Stimulated activated CD4-positive, alpha-beta T cell treated with anti-CD3 and anti-CD28 coated beads, Interleukin-15, amount 100 ng/mL, for 24 hours (primary cell): ENCODE data around the gene NEUROD2.

ENCODE experiments used
- DNase-seq: peaks from one replicate; pipeline ENCODE4 v3.0.0-alpha.2; 2020

NEUROD2 gene

GRCh38 chr17:39578272-39578671, 29.4 kb downstream of the NEUROD2 start:
- DNase-seq: no peak

- no peak for DNase-seq
These were observed 31.5 kb downstream of the NEUROD2 start for GRCh38 chr17:39576187-39576586.

GRCh38 chr17:39573447-39574298, 34.0 kb downstream of the NEUROD2 start:
- peak; percentile 64 for DNase-seq

GRCh38 chr17:39572121-39572520, 35.6 kb downstream of the NEUROD2 start:
- no peak for DNase-seq

GRCh38 chr17:39569126-39569525, 38.6 kb downstream of the NEUROD2 start:
- no peak for DNase-seq

- no peak for DNase-seq
These were observed 39.0 kb downstream of the NEUROD2 start for GRCh38 chr17:39568702-39569101.

- DNase-seq: no peak
These were observed 41.4 kb downstream of the NEUROD2 start for GRCh38 chr17:39566094-39566850.

- DNase-seq: no peak
These were observed 43.4 kb downstream of the NEUROD2 start for GRCh38 chr17:39564211-39564848.

- no peak for DNase-seq
These were observed 44.2 kb downstream of the NEUROD2 start for GRCh38 chr17:39563476-39563875.

GRCh38 chr17:39562976-39563375, 44.7 kb downstream of the NEUROD2 start:
- no peak for DNase-seq

GRCh38 chr17:39562395-39562794, 45.3 kb downstream of the NEUROD2 start:
- DNase-seq: no peak

- DNase-seq: no peak
These were observed 51.3 kb downstream of the NEUROD2 start for GRCh38 chr17:39556423-39556822.

GRCh38 chr17:39555368-39555767, 52.4 kb downstream of the NEUROD2 start:
- no peak for DNase-seq
